OCI-LY3 (cell line): ENCODE results near the gene PLK1.

Experiments used
- H2AFZ ChIP-seq: fragments of 200-600, 300-600 bp; shearing (Covaris generic); 2 replicates; pipeline ENCODE4 v1.6.0; 2014; ENCODE audit warnings: antibody characterized with exemption, low read depth, low read length
- H3K27ac ChIP-seq: fragments of 200-600, 300-600 bp; sonication (generic); 2 replicates; pipeline ENCODE4 v1.5.1; 2014; ENCODE audit warnings: mild to moderate bottlenecking, low read length, moderate library complexity, mixed read lengths
- H3K27me3 ChIP-seq: fragments of 200-600, 300-600 bp; sonication (generic); 2 replicates; pipeline ENCODE4 v1.6.1; 2014; ENCODE audit warnings: low read depth, low read length, mixed read lengths
- H3K36me3 ChIP-seq: fragments of 200-600, 300-600 bp; sonication (generic); replicated peaks from 2 replicates; pipeline ENCODE3; 2014; ENCODE audit warnings: low read depth, low read length, mixed read lengths
- H3K4me1 ChIP-seq: fragments of 300-600, 200-600 bp; sonication (generic); 2 replicates; pipeline ENCODE4 v1.6.1; 2014; ENCODE audit warnings: low read length, mixed read lengths
- H3K4me2 ChIP-seq: fragments of 200-600, 300-600 bp; sonication (generic); 2 replicates; pipeline ENCODE4 v1.6.1; 2014; ENCODE audit warnings: low read length, mixed read lengths
- H3K4me3 ChIP-seq: fragments of 300-600, 200-600 bp; sonication (generic); 2 replicates; pipeline ENCODE4 v1.5.1; 2014; ENCODE audit warnings: antibody characterized with exemption, mild to moderate bottlenecking, low read length, moderate library complexity
- H3K79me2 ChIP-seq: fragments of 300-600, 200-600 bp; shearing (Covaris generic); 2 replicates; pipeline ENCODE4 v1.6.1; 2014; ENCODE audit warnings: mild to moderate bottlenecking, low read length, mixed read lengths
- H3K9ac ChIP-seq: fragments of 300-600, 200-600 bp; shearing (Covaris generic); 2 replicates; pipeline ENCODE4 v1.6.0; 2014; ENCODE audit warnings: mild to moderate bottlenecking, low read length, moderate library complexity
- H3K9me3 ChIP-seq: fragments of 200-600, 300-600 bp; shearing (Covaris generic); 2 replicates; pipeline ENCODE4 v1.6.1; 2014; ENCODE audit warnings: low read length, mixed read lengths; ENCODE audit not compliant: insufficient read depth
- H4K20me1 ChIP-seq: fragments of 200-600, 300-600 bp; sonication (generic); 2 replicates; pipeline ENCODE4 v1.6.1; 2016; ENCODE audit warnings: low read length, mixed read lengths; ENCODE audit not compliant: insufficient read depth
- EZH2phosphoT487 ChIP-seq: fragments of 200-600 bp; shearing (Covaris generic); IDR thresholded peaks from 2 replicates; pipeline ENCODE4 v1.6.1; 2018; ENCODE audit warnings: antibody characterized with exemption, mixed run types, low read depth
- TF ChIP-seq, protein P1 (sequence below): fragments of 200-600, 300-600 bp; sonication (generic); IDR thresholded peaks from 2 replicates; pipeline ENCODE4 v1.5.1; 2014; ENCODE audit warnings: antibody characterized with exemption, low read length, low read depth

Gene PLK1

DNA sequence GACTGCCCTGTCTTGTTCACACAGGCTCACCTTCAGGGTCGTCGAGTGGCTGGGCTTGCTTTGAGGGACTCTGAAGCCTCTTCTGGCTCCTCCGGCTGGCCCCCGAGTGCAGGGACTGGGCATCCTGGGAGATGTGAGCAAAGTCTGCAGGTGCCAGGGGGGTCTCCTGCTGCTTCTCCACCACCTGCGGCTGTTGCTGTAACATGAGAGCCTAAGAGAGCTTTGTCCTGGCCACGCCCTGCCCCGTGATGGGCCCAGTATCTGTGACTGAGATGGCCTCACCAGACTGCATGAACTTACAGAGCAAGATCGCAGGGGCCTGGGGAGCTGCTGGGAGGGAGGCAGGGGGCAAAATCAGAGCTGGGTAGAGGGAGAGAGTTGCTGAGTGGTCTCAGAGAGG lies 21.8 kb downstream of the PLK1 start:
- peaks cover 11% of the 10 kb centered on the region for H3K27me3 ChIP-seq
- no peak overlapping the region for H3K4me2 ChIP-seq
- H4K20me1 ChIP-seq = no peaks in the 10 kb centered on the region
- no peaks in the 10 kb centered on the region for H3K36me3 ChIP-seq
- no peak overlapping the region for H3K27ac ChIP-seq
- no peak for TF ChIP-seq EZH2phosphoT487
- TF ChIP-seq, protein P1, sequence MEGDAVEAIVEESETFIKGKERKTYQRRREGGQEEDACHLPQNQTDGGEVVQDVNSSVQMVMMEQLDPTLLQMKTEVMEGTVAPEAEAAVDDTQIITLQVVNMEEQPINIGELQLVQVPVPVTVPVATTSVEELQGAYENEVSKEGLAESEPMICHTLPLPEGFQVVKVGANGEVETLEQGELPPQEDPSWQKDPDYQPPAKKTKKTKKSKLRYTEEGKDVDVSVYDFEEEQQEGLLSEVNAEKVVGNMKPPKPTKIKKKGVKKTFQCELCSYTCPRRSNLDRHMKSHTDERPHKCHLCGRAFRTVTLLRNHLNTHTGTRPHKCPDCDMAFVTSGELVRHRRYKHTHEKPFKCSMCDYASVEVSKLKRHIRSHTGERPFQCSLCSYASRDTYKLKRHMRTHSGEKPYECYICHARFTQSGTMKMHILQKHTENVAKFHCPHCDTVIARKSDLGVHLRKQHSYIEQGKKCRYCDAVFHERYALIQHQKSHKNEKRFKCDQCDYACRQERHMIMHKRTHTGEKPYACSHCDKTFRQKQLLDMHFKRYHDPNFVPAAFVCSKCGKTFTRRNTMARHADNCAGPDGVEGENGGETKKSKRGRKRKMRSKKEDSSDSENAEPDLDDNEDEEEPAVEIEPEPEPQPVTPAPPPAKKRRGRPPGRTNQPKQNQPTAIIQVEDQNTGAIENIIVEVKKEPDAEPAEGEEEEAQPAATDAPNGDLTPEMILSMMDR = no peak
- no peaks in the 10 kb centered on the region for H3K4me1 ChIP-seq
- no peak overlapping the region for H3K9ac ChIP-seq
- no peaks in the 10 kb centered on the region for H3K79me2 ChIP-seq
- no peak overlapping the region for H2AFZ ChIP-seq
- peaks cover 5% of the 10 kb centered on the region for H3K9me3 ChIP-seq
- H3K4me3 ChIP-seq = no peak overlapping the region

DNA sequence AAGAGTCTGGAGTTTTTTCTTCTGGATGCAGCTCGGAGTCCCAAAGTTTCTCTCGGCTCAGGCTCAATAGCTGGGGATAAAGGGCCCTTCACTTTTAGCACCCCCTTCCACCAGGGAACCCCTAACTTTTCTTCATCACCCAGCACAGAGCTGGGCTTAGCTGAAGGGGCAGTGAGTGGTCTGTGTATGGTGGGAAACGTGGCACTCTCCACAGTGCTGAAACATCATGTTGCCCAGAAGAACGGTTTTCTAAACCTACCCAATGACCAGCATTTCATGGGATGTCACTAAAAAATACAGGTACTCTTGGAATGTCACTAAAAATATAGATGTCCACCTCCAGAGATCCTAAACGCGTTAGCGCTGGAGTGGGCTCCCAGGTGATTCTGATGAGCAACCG lies 22.4 kb downstream of the PLK1 start:
- H3K4me1 ChIP-seq = no peaks in the 10 kb centered on the region
- no peak overlapping the region for H2AFZ ChIP-seq
- H3K4me2 ChIP-seq = no peak overlapping the region
- H3K27me3 ChIP-seq = peaks cover 11% of the 10 kb centered on the region
- no peaks in the 10 kb centered on the region for H4K20me1 ChIP-seq
- no peak overlapping the region for H3K27ac ChIP-seq
- H3K9me3 ChIP-seq = peaks cover 5% of the 10 kb centered on the region
- TF ChIP-seq, protein P1 = no peak
- TF ChIP-seq EZH2phosphoT487 = no peak
- H3K9ac ChIP-seq = no peak overlapping the region
- no peaks in the 10 kb centered on the region for H3K79me2 ChIP-seq
- H3K36me3 ChIP-seq = no peaks in the 10 kb centered on the region
- no peak overlapping the region for H3K4me3 ChIP-seq

DNA sequence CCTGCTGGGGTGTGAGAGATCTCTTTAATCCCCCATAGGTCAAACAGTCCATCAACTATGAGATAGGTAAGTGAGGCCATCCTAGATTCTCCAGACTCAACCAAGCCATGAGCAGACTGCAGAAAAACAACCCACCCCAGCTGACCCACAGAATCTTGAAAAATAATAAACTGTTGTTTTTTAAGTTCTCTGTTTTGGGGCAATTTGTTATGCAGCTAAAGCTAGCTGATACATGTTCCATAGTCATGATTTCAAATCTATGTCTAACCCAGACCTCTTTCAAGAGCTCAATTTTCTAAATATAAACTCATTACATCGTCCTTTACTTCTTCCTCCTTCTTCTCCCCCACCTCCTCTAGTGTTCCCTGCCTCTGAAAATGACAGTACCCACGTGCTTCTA lies 24.3 kb downstream of the PLK1 start:
- H3K4me3 ChIP-seq = no peak overlapping the region
- no peak overlapping the region for H2AFZ ChIP-seq
- H3K27me3 ChIP-seq = peaks cover 11% of the 10 kb centered on the region
- no peaks in the 10 kb centered on the region for H4K20me1 ChIP-seq
- TF ChIP-seq, protein P1 = no peak
- TF ChIP-seq EZH2phosphoT487 = no peak
- no peak overlapping the region for H3K4me2 ChIP-seq
- H3K27ac ChIP-seq = no peak overlapping the region
- no peak overlapping the region for H3K9ac ChIP-seq
- peaks cover 5% of the 10 kb centered on the region for H3K9me3 ChIP-seq
- no peaks in the 10 kb centered on the region for H3K4me1 ChIP-seq
- no peaks in the 10 kb centered on the region for H3K79me2 ChIP-seq
- no peaks in the 10 kb centered on the region for H3K36me3 ChIP-seq

DNA sequence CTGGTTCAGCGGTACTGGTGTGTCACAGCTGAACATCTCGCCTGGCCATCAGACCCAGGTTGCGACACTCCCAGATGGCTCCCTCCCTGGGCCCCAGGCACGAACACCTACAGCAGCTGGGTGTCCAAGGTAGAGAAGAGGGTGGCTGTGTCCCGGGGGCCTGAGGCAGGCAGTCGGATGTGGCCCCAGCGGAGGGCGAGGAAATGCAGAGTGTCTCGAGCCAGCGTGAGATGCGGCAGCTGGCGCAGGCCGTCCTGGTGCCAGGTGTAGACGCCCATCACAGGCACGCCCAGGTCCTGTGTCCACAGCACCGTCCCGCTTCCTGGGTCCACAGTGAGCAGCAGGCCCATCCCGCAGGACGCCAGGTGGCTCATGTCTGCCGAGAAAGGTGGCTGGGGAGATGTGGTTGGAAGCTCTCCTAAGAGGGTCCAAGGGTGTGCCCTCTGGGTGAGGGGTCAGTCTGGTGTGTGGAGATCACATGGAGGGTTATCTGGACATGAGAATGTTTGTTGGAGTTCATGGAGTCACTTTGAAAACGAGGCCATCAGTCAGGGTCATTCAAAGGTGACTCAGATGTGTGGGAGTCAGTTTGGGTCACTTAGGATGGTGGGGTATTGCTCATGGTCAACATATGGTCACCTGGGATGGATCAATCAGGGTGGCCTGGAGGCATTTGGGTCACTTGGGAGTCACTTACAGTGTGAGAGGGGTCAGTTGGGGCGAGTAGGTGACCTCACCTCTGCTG lies 26.3 kb downstream of the PLK1 start:
- Histone ChIP-seq H2AFZ (no peak overlapping the region), H3K27me3 (peaks cover 15% of the 10 kb centered on the region), H3K79me2 (no peaks in the 10 kb centered on the region), H3K36me3 (no peaks in the 10 kb centered on the region), H3K9ac (no peak overlapping the region), H3K4me2 (no peak overlapping the region), H3K9me3 (peaks cover 12% of the 10 kb centered on the region), H3K4me1 (no peaks in the 10 kb centered on the region), H4K20me1 (no peaks in the 10 kb centered on the region), H3K27ac (no peak overlapping the region), H3K4me3 (no peak overlapping the region)
- TF ChIP-seq, protein P1 = no peak
- TF ChIP-seq EZH2phosphoT487 = no peak
